Measurements from ENCODE around the gene RTN4RL1.

RTN4RL1 gene

DNA sequence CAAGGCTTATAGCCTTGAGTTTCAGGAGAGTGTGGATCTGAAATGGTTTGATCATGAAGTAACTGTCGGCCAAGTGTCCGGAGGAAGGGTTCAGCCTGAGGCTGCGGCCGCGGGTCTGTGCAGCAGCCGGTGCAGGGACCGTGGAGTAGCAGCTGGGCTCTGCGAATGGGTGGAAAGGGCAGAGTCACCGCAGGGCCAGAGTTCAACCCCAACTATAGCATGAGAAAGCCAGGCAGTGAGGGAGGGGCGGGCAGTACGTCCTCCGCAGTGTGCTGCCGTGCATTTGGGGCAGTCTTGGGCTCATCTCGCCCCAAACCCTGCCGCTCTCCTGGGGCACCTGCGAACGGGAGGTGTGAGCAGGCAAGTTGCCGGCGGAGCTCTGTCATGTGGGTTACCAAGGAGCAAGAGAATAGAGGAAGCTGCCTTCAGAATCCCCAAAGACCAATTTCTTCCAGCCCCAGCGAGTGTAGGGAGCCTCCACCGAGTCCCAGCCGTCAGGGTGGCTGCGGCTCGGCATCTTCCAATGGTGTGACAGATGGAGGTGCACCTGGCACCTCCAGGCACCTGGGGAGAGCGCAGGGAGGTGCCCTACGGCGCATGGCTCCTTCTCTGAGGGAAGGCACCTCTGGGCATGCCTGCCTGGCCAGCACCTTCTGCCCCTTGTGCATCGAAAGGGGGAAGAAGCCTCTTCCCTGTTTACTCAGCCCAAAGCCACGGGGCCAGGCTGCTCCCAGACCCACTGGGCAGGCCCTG, 108.0 kb downstream of the RTN4RL1 start:
- DNase-seq (ENCODE audit: low read depth), result no peak
- TF ChIP-seq, protein P1, sequence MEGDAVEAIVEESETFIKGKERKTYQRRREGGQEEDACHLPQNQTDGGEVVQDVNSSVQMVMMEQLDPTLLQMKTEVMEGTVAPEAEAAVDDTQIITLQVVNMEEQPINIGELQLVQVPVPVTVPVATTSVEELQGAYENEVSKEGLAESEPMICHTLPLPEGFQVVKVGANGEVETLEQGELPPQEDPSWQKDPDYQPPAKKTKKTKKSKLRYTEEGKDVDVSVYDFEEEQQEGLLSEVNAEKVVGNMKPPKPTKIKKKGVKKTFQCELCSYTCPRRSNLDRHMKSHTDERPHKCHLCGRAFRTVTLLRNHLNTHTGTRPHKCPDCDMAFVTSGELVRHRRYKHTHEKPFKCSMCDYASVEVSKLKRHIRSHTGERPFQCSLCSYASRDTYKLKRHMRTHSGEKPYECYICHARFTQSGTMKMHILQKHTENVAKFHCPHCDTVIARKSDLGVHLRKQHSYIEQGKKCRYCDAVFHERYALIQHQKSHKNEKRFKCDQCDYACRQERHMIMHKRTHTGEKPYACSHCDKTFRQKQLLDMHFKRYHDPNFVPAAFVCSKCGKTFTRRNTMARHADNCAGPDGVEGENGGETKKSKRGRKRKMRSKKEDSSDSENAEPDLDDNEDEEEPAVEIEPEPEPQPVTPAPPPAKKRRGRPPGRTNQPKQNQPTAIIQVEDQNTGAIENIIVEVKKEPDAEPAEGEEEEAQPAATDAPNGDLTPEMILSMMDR (IDR thresholded peaks at IDR 0.05; ENCODE audit: low read length, missing control alignments), result no peak
- no peak overlapping the region for H3K4me3 ChIP-seq (replicated peaks; ENCODE audit: low read depth, low read length)

DNA sequence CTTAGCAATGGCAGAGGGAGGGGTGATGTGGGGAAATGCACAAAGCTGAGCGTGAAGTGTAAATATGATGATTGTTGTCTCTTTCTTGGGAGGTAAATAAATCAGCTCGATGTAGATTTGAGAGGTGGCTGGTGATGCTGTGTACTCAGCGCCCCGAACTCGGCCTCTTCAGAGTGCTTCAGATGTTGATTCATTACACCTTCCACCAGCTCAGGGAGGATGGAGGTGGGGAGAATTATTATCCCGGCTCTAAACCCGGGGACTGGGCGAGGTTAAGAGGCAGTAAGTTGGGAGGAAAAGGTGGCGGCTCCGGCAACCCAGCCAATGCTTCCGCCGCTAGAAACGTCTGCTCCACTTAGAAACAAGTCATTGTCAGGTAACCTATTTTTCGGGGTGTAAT, 108.8 kb downstream of the RTN4RL1 start:
- TF ChIP-seq, protein P1 (IDR thresholded peaks at IDR 0.05; ENCODE audit: low read length, missing control alignments), result no peak
- H3K4me3 ChIP-seq (replicated peaks; ENCODE audit: low read depth, low read length), result no peak overlapping the region
- no peak for DNase-seq (ENCODE audit: low read depth)

DNA sequence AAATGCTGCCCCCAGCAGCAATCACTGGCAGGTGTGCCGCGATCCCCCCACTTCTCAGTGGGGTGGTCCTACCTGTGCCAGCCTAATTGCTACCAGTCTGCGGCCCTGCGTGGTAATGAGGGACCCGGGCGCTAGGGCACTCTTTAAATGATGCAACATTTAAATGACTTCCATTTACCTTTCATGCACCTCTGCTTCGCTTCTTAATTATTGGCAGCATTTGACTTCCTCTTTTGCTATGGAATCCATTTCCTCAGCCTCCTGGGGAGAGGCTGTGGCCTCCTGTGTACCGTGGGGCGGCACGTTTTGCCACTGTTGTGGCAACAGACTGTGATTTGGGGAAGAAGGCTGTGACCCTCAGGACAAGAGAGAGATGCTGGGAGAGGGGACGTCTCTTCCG, 109.2 kb downstream of the RTN4RL1 start:
- DNase-seq (ENCODE audit: low read depth), result no peak
- TF ChIP-seq, protein P1 (IDR thresholded peaks at IDR 0.05; ENCODE audit: low read length, missing control alignments), result no peak
- H3K4me3 ChIP-seq (replicated peaks; ENCODE audit: low read depth, low read length), result no peak overlapping the region

DNA sequence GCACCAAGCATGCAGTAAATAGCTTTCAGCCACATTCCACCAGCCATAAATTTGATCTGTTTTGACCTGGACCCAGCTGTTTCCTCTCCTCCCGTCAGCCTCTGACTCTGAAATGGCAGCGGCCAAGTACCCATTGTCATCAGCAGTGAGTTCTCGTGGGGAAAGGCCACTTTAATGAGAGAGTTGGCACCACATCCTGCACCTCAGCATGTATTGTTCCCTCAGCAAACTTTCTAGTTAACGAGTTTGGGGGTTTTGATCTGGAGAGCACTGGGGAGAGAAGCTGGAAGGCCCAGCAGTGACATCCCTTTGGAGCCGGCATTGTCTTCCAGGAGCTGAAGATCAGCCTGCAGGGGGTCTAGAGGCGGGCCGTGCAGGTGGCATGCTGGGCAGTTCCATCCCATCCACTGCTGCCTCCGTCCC, 110.5 kb downstream of the RTN4RL1 start:
- no peak overlapping the region for H3K4me3 ChIP-seq (replicated peaks; ENCODE audit: low read depth, low read length)
- DNase-seq (ENCODE audit: low read depth), result no peak
- TF ChIP-seq, protein P1 (IDR thresholded peaks at IDR 0.05; ENCODE audit: low read length, missing control alignments), result no peak

DNA sequence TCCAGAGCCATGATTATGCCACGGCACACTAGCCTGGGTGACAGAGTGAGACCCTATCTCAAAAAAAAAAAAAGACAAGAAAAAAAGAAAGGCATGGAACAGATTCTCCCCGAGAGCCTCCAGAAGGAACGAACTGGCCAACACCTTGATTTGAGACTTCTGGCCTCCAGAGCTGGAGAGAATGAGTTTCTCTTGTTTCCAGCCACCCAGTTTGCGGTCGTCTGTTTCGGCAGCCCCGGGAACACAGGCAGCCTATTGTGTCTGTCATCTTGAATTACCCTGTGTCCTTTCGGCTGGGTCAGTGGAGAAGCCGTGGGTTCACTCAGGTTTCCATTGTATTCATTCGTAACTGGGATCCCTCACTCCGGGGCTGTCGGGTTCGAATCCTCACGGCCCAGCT, 111.4 kb downstream of the RTN4RL1 start:
- no peak for DNase-seq (ENCODE audit: low read depth)
- TF ChIP-seq, protein P1 (IDR thresholded peaks at IDR 0.05; ENCODE audit: low read length, missing control alignments), result no peak

DNA sequence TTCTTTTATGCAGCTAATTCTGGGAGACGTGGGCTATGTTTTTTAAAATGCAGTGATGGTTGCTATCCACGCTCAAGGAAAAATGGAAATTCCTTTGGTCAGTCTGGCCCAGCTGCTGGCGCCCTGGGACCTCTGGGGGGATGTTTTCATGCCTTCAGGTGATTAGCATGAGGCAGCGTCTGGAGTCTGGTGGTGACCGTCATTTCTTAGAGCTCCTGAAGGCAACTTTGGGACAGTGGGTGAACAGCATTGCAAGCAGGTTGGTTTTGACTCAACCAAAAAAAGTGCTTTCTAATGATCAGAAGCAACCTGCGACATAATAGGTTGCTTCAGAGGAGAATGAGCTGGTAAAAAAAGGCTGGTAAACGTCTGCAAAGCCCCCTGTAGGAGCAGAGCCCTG, 113.0 kb downstream of the RTN4RL1 start:
- TF ChIP-seq, protein P1 (IDR thresholded peaks at IDR 0.05; ENCODE audit: low read length, missing control alignments), result no peak
- DNase-seq (ENCODE audit: low read depth), result no peak
- H3K4me3 ChIP-seq (replicated peaks; ENCODE audit: low read depth, low read length), result no peak overlapping the region

More for the DNA sequence above, 111.4 kb downstream of the RTN4RL1 start:
- H3K4me3 ChIP-seq (replicated peaks; ENCODE audit: low read depth, low read length), result no peak overlapping the region

DNA sequence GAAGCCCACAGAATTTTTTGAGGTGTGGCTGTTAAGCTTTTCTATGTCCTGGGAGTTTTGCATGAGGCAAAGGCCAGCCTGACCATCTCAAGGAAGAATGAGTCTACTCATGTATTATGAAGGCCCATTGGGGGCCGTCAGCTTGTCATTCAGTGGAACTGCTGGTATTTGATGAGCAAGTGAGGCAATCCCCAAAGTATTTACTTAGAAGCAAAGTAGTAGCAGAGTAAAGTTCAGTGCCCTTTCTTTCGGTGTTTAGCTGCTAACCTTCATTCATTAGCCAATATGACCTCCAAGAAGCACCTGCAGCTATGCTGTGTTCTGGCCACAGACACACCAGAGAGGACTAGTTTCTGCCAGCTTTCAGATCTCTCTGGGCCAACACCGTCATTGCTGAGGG, 115.1 kb downstream of the RTN4RL1 start:
- TF ChIP-seq, protein P1 (IDR thresholded peaks at IDR 0.05; ENCODE audit: low read length, missing control alignments), result no peak
- no peak for DNase-seq (ENCODE audit: low read depth)
- H3K4me3 ChIP-seq (replicated peaks; ENCODE audit: low read depth, low read length), result no peak overlapping the region

Data from fibroblast of pulmonary artery (primary cell).